K562 (cell line): ENCODE data around the gene SHB.

Experiments
- CTCF ChIP-seq, 3 experiments: IDR thresholded peaks in 2 of 3; conservative IDR thresholded peaks in 1 of 3; 2 replicates each; pipeline ENCODE4 v1.5.1; 2011 to 2012; ENCODE audit warnings: low read length in 3 of 3, mild to moderate bottlenecking in 3 of 3, control low read depth in 2 of 3, improper control_type of control experiment in 1 of 3, inconsistent platforms in 1 of 3, low read depth in 1 of 3, mixed read lengths in 1 of 3, moderate library complexity in 1 of 3; ENCODE audit not compliant: insufficient read depth in 2 of 3
- HOMEZ ChIP-seq: fragments of 250-450 bp; sonication (Bioruptor Pico); IDR thresholded peaks from 2 replicates; pipeline ENCODE4 v1.4.0; 2020; ENCODE audit warnings: mild to moderate bottlenecking, moderate library complexity
- PCBP1 ChIP-seq: fragments of 200-400 bp; formaldehyde crosslinking; IDR thresholded peaks from 2 replicates; pipeline ENCODE4 v1.6.1; 2018; ENCODE audit warnings: mild to moderate bottlenecking, low read depth, low read length; ENCODE audit not compliant: poor library complexity, severe bottlenecking
- POLR2A ChIP-seq: fragments of 450-650 bp; conservative IDR thresholded peaks from 2 replicates; pipeline ENCODE4 v1.6.1; 2016
- POLR2G ChIP-seq: fragments of 200-400 bp; formaldehyde crosslinking; IDR thresholded peaks from 2 replicates; pipeline ENCODE4 v1.6.1; 2017; ENCODE audit warnings: low read depth, mild to moderate bottlenecking, antibody characterized with exemption, low read length, moderate library complexity
- ZEB2 ChIP-seq: fragments of 450-650 bp; IDR thresholded peaks from 2 replicates; pipeline ENCODE4 v1.6.1; 2016
- ZNF384 ChIP-seq: IDR thresholded peaks from 2 replicates; pipeline ENCODE4 v1.6.1; 2012; ENCODE audit warnings: low read depth, low read length, improper control_type of control experiment
- ZNF609 ChIP-seq: sonication (generic); formaldehyde crosslinking; IDR thresholded peaks from 2 replicates; pipeline ENCODE4 v1.8.1; 2023; ENCODE audit warnings: missing genetic modification reagents, mild to moderate bottlenecking, borderline replicate concordance
- ZNF830 ChIP-seq: fragments of 250-450 bp; sonication (Bioruptor Pico); IDR thresholded peaks from 2 replicates; pipeline ENCODE4 v1.5.0; 2021; ENCODE audit warnings: mild to moderate bottlenecking
- TF ChIP-seq, protein P1 (sequence below), 2 experiments: fragments of 450-650 bp; formaldehyde crosslinking in 1 of 2; IDR thresholded peaks; 2 replicates each; pipeline versions ENCODE4 v1.4.0 to v1.6.1; 2014 to 2020; ENCODE audit warnings: mild to moderate bottlenecking in 2 of 2, borderline replicate concordance in 1 of 2, low read depth in 1 of 2

- TF ChIP-seq HOMEZ (no peak), PCBP1 (no peak), ZNF609 (no peak), CTCF (IDR thresholded peaks at IDR 0.05 in 2 of 3, conservative IDR thresholded peaks at IDR 0.05 in 1 of 3; ENCODE audit: insufficient read depth in 2 of 3, low read depth in 1 of 3, low read length in 3 of 3) (no peak), ZEB2 (no peak), POLR2G (no peak), POLR2A (no peak), ZNF830 (CRISPR knock-in tag) (no peak), ZNF384 (no peak)
- TF ChIP-seq, protein P1, sequence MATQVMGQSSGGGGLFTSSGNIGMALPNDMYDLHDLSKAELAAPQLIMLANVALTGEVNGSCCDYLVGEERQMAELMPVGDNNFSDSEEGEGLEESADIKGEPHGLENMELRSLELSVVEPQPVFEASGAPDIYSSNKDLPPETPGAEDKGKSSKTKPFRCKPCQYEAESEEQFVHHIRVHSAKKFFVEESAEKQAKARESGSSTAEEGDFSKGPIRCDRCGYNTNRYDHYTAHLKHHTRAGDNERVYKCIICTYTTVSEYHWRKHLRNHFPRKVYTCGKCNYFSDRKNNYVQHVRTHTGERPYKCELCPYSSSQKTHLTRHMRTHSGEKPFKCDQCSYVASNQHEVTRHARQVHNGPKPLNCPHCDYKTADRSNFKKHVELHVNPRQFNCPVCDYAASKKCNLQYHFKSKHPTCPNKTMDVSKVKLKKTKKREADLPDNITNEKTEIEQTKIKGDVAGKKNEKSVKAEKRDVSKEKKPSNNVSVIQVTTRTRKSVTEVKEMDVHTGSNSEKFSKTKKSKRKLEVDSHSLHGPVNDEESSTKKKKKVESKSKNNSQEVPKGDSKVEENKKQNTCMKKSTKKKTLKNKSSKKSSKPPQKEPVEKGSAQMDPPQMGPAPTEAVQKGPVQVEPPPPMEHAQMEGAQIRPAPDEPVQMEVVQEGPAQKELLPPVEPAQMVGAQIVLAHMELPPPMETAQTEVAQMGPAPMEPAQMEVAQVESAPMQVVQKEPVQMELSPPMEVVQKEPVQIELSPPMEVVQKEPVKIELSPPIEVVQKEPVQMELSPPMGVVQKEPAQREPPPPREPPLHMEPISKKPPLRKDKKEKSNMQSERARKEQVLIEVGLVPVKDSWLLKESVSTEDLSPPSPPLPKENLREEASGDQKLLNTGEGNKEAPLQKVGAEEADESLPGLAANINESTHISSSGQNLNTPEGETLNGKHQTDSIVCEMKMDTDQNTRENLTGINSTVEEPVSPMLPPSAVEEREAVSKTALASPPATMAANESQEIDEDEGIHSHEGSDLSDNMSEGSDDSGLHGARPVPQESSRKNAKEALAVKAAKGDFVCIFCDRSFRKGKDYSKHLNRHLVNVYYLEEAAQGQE (IDR thresholded peaks at IDR 0.05; ENCODE audit: borderline replicate concordance) = no peak
- TF ChIP-seq, protein P1 (CRISPR knock-in tag; IDR thresholded peaks at IDR 0.05; ENCODE audit: low read depth) = no peak
Observed at GRCh38 chr9:37944266-37944650, 124.8 kb downstream of the SHB start.
